Esophagus muscularis mucosa (tissue), 3 donors: ENCODE results near the gene CCDC194.

Experiments used
- POLR2A ChIP-seq: fragments of 450-650 bp; IDR thresholded peaks from one replicate; pipeline ENCODE4 v1.6.1; 2017; ENCODE audit warnings: antibody characterized with exemption, moderate library complexity, mild to moderate bottlenecking, low read depth
- TF ChIP-seq, protein P1 (sequence below), 3 experiments: fragments of 200-600 bp in 2 of 3; fragments of 450-650 bp in 1 of 3; sonication (generic) in 2 of 3; IDR thresholded peaks; one replicate each; pipeline ENCODE4 v1.5.1; 2017 to 2019; ENCODE audit warnings: antibody characterized with exemption in 3 of 3, mild to moderate bottlenecking in 2 of 3, moderate library complexity in 1 of 3

GRCh38 chr19:17352608-17353280 lies 41.3 kb downstream of the CCDC194 start:
- TF ChIP-seq, protein P1, sequence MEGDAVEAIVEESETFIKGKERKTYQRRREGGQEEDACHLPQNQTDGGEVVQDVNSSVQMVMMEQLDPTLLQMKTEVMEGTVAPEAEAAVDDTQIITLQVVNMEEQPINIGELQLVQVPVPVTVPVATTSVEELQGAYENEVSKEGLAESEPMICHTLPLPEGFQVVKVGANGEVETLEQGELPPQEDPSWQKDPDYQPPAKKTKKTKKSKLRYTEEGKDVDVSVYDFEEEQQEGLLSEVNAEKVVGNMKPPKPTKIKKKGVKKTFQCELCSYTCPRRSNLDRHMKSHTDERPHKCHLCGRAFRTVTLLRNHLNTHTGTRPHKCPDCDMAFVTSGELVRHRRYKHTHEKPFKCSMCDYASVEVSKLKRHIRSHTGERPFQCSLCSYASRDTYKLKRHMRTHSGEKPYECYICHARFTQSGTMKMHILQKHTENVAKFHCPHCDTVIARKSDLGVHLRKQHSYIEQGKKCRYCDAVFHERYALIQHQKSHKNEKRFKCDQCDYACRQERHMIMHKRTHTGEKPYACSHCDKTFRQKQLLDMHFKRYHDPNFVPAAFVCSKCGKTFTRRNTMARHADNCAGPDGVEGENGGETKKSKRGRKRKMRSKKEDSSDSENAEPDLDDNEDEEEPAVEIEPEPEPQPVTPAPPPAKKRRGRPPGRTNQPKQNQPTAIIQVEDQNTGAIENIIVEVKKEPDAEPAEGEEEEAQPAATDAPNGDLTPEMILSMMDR (IDR thresholded peaks at IDR 0.05): no peak
- TF ChIP-seq POLR2A: no peak
